ENCODE results near the gene STK40. TPM values are rescaled to one million over a fixed set of nuclear protein-coding genes. Genes with fewer than 3 reads are reported as not detected.

The STK40 gene
- polyA plus RNA-seq, 12 donors, result 19.5 to 28.2 (median 22.1) TPM; not detected in 1

GRCh38 chr1:36380143-36380619 is 5.5 kb downstream of the STK40 start:
- no peak for DNase-seq

DNA sequence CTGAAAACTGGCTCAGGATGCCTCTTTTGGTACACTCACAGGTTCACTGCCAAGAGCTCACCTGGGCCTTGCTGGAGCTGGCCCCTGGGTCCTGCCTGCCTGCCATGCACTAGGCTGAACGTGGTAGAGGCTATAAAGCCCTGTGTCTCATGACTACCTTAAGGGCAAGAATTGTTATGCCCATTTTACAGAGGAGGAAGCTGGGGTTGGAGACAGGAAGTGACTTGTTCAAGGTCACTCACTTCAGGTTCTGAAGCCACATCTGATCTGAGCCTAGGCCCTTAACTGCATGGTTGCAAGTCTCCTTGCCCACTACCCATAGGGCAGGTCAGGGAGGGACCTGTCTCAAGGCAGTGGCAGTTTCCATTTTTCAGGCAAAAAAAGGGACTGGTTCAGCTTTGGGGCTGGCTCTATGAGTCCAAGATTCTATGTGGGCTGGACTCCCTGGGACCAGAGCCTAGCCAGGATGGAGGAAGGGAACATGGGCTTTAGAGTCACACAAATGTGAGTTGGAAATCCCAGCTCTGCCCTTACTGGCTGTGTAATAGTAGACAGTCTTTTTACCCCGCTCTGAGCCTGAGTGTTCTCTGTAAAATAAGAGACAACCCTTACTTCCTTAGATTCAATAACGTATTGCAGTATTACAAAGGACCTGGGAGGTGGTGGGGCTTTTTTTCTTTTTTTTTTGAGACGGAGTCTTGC is 7.8 kb downstream of the STK40 start:
- DNase-seq, result no peak

GRCh38 chr1:36372617-36373016 is 13.1 kb downstream of the STK40 start:
- no peak for DNase-seq

DNA sequence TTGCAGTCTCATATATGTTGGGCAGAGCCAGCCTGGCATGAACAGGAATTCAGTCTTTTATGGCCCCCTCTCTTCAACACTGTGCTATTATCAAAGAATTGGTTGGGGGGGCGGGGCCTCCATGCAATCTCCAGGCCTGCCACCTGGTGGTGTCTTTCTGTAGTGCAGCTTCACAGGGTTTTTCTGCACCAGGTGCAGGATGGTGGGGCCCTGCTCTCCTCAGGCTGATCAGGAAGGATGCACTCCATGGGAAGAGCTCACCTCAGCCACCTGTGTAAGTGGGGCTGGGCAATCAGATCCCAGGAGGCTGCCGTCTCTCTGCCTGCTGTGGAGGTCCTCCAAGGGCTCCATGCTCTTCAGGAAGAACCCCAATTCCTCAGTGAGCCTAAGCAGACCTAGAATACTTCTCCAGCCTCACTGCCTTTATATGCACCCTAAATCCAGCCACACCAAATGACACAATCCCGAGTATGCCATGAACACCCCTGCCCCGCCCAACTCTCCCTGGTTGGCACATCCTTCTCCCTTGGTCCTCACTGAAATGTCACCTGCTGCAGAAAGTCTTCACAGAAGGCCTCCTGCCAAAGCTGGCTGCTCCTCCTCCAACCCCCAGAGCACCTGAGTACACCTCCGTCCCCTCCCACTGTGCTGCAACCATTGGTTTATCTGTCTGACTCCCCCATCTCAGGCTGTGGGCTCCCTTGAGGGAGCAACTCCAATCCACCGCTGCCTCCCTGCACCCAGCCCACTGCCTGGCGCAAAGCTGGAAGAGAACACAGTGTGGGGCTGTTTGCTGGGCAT is 16.5 kb downstream of the STK40 start:
- peak; percentile 77 for DNase-seq

- no peak for DNase-seq
These were observed 17.9 kb downstream of the STK40 start for GRCh38 chr1:36367798-36368197.

DNA sequence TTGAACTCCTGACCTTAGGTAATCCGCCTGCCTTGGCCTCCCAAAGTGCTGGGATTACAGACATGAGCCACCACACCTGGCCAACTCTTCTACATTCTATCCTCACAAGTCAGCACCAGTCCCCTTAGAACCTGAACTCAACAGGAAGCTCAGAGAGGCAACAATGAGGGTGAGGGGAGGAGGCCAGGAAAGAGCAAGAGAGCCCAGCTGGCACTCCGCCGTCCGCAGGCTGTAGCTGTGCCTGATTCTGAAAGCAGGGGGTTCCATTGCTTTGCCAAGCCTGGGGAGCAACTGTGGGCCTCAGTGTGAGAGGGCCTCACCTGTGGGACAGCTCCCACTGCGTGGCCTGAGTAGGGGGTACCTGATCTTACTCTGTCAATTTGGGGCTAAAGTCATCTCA is 18.7 kb downstream of the STK40 start:
- DNase-seq, result no peak

- no peak for DNase-seq
These were observed 19.5 kb downstream of the STK40 start for GRCh38 chr1:36366091-36366661.

DNA sequence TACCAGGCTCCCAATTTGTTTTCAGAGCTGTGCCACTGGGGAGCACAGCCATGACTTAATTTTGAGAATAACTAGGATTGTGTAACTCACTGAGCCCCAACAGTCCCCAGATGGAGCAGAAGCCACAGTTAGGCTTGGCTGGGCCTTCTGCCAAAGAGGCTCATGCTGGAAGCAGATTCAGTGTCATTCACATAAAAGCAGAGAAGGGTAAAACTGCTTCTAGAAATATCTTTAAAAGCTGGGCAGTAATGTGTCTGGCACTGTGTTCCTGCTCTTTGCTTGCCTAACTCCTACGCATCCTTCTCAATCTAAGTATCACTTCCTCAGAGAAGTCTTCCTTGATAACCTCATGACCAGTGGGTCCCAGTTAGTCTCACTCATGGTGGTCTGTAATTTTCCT is 20.3 kb downstream of the STK40 start:
- no peak for DNase-seq

- no peak for DNase-seq
These were observed 25.7 kb downstream of the STK40 start for GRCh38 chr1:36359911-36360550.

- DNase-seq, result no peak
These were observed 26.3 kb downstream of the STK40 start for GRCh38 chr1:36359383-36359782.

GRCh38 chr1:36358514-36359084 is 27.1 kb downstream of the STK40 start:
- no peak for DNase-seq

DNA sequence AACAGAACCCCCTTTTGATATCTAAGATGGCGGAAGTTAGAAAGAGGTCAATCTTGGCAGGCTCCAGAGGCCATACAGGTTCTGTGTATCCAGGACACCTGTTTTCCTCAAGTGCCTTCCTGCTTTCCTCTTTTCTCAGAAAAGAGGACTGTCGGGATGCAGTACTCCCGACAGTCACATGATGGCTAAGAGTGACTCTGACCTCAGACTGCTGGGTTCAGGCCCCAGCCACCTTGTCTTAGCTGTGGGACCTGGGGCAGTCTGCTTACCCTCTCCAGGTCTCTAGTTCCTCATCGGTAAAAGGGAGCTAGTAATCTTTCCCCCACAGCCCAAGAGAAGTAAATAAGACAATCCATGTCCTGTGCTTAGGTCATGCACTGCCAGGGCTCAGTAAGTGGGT is 29.9 kb downstream of the STK40 start:
- no peak for DNase-seq

DNA sequence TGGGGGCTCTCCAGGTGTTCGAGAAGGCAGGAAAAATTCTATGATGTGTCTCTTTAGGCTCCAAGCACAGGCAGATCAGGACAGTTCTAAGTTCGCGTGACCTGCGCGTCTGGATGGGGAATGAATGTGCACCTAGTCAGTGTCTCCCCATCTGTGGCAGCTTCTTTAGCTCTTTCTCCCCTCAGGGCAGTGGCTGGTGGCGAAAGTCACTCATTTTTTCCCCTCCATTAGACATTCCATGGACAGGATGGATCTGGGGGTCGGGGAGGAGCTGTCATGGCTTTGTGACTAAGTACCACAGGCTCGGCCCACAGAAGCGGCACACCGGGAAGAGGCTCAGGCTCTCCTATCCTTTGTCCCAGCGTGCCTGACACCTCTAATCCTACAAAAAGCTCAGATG is 31.2 kb downstream of the STK40 start:
- DNase-seq, result no peak

DNA sequence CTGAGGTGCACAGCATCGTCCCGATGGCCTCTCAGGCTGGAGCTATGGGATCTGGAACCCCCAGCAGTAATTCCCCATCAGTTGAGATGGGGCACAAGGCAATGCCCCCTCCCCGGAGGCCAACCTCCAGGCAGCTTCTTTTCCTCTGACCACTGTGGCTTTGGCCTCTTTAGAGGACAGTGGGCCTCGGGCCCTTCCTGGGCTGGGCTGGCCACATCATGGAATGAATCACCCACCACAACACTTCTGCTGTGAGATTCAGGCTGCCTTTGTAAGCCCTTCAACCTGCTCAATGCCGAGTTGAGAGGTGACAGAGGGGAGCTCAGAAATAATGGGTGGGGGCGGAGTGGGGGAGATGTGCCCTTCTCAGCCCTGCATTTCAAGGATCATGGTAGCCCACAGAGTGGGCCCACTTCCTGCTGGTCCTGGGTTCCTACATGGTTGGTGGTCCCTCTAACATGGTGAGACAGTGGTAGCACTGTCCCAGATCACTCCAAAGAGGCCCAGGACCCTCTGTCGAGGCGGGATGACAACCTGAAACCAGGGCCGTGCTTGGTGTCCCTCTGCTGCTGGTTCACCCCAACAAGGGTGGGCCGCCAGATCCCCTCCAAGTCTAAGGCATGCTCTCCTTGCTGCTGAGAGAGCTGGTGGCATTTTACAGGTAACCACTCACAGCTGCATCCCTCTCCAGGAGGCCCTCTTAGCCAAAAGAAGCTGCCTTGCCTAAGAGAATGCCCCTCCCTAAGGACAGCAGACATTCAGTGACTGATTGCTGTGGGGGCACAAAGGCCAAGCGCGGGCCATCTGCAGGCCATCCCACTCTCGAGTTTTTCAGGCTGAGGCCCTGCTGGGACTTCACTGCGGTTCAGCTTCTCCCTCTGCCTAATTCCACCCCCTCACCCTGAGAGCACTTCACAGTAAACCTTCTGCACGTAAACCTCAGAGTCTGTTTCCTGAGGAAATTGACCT is 32.5 kb downstream of the STK40 start:
- no peak for DNase-seq

DNA sequence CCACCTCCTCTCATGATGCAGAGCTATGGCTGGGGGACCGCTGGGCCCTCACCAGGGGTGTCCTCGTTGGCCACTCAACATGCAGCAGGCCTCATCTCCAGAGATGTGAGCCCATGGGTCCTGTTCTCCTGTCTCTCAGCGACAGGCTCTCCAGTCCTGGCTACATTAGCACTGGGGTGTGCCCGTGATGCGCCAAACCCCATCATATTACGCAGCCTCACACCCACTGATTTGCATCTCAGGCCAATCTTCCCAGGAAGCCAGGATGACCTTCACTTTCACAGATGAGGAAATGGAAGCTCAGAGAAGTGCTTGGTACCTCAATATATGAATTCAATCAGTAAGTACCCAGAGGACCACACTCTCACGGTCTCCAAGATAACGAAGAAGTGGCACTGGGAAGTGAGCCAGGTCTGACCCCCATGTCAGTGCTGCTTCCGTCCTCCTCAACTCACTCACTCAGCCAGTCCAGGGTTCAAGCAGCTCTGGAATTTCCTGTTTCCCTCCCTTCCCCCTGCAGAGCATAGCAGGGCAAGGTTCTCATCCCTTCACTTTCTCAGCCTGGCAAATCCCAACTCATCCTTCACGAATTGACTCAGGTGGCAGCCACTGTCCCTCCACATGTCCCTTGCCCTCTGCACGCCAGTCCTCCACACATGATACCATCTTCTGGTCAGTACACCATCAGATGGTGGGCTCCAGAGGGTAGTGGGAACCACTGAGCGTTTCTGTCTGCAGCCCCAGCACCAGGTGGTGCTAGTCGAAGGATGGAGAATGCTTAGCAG is 33.4 kb downstream of the STK40 start:
- DNase-seq, result no peak

GRCh38 chr1:36351227-36351977 is 34.3 kb downstream of the STK40 start:
- no peak for DNase-seq

GRCh38 chr1:36350659-36351226 is 35.0 kb downstream of the STK40 start:
- no peak for DNase-seq

- DNase-seq, result no peak
These were observed 35.9 kb downstream of the STK40 start for GRCh38 chr1:36349839-36350238.

- no peak for DNase-seq
These were observed 36.5 kb downstream of the STK40 start for GRCh38 chr1:36349241-36349671.

Measured in muscle of arm (tissue), 12 donors.